CD4-positive, alpha-beta T cell treated with Interferon gamma for 1 hour (primary cell): ENCODE results near the gene YEATS4.

Experiments used
- DNase-seq: peaks from one replicate; pipeline ENCODE4 v3.0.0-alpha.2; 2020

Gene YEATS4

DNA sequence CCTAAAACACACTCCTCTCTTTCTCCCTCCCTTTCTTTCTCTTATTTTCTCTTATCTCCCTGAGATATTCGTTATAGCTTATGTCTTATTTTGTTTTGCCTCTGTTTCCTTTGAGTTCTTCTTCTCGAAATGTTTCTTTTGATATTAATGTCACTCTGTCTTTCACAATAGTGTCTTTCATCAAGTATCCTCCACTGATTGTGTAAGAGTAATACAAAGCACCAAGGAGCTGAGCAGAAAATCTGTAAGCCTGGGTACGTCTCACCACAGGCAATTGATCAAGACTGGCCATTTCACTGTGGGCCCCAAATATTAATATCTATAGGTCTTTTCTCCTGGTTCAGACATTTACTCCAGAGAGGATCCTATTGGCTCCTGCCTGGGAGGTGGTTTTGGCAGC, 16.2 kb upstream of the YEATS4 start:
- DNase-seq = no peak

DNA sequence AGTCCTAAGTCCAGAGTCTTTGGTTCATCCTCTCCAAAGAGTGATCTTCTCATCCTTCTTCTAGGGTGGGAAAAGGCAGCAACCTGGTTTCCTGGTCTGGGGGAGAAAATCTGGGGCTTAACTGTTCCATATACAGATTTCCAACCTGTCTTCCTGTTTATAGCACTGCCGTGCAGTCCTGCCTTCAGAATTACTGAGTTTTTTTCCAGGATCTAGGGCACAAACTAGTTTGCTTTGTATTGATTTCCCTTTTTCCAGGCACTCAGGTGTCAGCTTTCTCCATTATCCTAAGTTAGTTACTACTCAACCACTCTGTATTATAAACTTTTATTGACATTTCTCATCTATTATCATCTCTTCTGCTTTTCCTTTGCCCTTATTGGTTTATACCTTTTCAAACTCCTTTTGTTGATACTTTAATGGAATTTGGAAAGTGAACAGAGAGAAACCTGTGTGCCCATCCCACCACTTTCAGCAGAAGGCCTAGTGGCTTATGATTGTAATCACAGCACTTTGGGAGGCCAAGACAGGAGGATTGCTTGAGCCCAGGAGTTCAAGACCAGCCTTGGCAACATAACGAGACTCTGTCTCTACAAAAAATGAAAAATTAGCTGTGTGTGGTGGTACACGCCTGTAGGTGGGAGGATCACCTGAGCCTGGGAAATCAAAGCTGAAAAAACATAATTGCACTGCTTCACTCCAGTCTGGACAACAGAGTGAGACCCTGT, 15.5 kb upstream of the YEATS4 start:
- DNase-seq = no peak

DNA sequence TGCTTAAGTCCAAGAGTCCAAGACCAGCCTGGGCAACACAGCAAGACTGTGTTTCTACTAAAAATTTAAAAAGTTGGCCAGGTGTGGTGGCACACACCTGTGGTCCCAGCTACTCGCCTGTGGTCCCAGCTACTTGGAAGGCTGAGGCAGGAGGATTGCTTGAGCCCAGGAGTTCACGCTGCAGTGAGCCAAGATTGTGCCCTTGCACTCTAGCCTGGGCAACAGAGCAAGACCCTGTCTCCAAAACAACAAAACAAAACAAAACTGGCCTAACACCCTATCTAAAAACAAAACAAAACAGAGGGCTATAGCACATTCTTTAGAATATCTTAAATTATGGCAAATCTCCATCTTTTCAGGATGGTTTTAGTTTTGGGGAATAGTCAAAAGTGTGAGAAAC, 14.5 kb upstream of the YEATS4 start:
- DNase-seq = no peak

DNA sequence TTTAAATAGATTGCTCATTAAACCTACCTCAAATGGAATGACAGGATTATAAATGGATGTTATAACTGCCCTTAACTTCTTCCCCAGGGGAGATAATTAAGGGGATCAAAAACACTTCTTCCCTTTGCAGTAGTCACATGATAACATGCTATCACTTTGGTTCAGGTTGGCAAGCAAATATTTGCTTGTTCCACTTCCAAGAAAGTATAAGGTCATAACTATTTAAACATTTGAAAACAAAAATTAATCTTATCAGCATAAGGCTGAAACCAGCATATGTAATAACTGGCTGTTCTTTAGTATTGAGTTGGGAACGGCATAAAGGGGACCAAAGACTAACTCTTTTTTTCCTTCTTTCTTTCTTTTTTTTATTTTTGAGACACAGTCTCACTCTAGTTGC, 13.8 kb upstream of the YEATS4 start:
- no peak for DNase-seq

DNA sequence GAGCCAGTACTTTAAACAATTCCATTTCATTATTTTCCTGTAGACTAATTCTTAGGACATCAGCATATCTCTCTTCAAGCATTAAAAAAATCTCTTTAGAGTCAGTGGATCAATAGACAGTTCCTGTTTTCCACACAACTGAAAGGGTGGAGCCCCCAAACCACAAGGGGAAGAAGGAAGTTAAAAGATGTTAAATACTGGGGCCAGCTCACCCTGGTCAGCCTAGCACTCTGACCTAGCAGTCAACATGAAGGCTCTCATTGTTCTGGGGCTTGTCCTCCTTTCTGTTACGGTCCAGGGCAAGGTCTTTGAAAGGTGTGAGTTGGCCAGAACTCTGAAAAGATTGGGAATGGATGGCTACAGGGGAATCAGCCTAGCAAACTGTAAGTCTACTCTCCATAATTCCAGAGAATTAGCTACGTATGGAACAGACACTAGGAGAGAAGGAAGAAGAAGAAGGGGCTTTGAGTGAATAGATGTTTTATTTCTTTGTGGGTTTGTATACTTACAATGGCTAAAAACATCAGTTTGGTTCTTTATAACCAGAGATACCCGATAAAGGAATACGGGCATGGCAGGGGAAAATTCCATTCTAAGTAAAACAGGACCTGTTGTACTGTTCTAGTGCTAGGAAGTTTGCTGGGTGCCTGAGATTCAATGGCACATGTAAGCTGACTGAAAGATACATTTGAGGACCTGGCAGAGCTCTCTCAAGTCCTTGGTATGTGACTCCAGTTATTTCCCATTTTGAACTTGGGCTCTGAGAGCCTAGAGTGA, 11.2 kb upstream of the YEATS4 start, which contains the start of gene LYZ:
Gene LYZ, plus strand, starts transcription at position 220 of the 777 bp plus-strand sequence. Its CDS starts 28 bp downstream, at position 248.
- peak; percentile 57 for DNase-seq

DNA sequence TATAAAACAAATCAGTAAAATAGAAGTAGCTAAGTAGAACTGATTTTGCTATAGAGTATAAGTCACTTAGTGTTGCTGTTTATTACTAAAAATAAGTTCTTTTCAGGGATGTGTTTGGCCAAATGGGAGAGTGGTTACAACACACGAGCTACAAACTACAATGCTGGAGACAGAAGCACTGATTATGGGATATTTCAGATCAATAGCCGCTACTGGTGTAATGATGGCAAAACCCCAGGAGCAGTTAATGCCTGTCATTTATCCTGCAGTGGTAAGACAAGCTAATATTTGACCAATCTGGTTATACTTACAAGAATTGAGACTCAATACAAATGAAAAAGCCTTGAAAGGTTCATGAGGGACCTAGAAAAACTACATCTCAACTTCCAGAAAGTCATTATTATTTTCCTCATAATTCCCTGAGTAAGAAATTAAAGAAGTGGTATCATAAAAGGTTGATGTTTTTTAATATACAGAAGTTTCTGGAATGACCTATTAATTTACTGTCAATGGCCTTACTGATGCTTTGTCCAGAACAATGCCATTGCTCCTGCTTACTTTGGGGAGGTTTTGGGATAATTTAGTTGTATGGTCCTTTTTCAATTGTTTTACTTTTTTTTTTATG, 9.4 kb upstream of the YEATS4 start:
- DNase-seq = no peak

DNA sequence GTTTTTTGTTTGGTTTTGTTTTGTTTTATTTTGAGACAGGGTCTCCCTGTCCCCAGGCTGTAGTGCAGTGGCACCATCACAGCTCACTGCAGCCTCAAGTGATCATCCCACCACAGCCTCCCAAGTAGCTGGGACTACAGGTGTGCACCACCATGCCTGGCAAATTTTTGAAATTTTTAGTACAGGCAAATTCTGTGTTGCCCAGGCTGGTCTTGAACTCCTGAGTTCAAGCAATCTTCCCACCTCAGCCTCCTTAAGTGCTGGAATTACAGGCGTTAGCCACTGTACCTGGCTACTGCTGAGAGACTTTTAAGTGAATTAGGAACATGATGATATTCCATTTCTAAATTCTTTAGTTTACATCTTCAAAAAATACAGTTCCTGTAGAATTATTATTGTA, 8.8 kb upstream of the YEATS4 start:
- no peak for DNase-seq

DNA sequence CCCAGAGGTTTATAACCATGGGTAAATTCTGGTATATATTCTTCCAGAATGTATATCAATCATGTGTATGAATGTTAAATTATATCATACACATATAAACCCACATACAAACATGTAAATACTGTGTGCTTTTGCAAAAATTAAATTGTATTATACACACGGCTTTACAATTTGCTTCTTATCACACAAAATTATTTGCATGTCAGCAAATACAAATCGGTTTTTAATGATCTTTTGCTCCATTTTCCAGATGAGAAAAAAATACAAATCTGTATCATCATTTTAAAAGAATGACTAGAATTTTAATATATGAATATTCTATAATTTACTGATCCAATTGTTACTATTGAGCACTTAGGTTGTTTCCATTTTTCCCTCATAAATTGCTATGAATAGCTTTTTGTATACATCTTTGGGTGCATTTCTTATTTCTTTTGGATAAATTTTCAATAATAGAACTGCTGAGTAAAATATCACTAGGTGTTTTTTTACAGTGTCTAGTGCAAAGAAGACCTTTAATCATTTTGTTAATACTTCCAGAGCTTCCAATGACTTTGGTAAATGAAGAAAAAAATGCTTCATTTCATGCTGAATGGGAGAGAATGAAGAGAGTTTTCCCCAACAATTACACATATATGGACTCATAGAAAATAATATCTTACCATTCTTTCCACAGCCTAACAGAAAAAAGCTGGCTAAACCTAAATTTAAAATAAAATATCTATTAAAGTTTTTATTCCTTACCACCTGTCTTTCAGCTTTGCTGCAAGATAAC, 7.9 kb upstream of the YEATS4 start:
- no peak for DNase-seq

DNA sequence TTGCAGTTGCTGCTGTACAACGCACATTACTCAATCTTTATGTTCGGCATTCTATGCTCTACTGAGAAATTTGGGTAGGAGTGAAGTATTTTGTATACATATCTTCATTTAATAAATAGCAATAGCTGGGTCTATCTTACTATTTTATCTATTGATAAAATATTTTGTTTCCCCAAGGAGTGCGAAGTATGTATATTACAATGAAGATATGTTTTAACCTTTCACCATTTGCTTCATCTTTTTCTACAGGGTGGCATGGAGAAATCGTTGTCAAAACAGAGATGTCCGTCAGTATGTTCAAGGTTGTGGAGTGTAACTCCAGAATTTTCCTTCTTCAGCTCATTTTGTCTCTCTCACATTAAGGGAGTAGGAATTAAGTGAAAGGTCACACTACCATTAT, 6.6 kb upstream of the YEATS4 start:
- no peak for DNase-seq

DNA sequence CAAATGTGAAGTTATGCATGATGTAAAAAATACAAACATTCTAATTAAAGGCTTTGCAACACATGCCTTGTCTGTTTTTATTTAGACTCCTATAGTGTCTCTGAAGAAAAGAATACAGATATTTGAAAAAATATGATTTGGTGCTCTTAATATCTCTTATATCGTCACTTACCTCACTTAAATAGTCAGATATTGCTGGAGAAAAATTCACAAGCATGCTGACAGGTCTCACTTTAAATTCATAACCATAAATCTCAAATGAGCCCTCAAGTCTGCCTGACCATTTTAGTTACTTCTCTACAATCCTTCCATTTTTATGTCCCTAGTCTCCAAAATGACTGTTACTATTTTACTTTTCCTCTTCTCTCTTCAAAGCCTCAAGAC, 5.4 kb upstream of the YEATS4 start:
- no peak for DNase-seq

DNA sequence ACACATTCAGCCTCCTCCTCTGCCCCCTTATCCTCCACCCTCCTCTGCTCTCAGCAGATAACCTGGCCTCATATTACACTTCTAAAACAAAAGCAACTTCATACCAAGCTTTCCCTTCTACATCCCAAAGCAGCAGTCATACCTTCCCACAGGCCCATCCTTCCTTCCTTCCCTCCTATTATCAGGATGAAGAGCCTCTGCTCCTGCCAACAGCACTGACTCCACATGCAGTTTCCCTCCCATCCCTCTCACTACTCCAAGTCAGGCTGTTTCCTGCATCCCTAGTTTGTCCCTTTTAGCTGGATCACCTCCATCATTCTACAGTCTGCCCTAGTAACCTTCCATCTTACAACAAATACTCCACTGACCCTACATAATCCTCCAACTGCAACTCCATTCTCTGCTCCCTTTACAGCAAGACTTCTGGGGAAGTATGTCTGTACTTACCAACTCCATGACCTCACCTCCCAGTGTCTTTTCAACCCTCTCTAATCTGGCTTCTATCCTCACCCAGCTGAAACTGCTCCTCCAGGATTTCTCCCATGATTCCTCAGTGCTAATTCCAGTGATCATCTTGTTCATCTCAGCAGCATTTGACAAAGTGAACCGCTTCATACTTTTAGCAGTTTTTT, 4.9 kb upstream of the YEATS4 start:
- no peak for DNase-seq

DNA sequence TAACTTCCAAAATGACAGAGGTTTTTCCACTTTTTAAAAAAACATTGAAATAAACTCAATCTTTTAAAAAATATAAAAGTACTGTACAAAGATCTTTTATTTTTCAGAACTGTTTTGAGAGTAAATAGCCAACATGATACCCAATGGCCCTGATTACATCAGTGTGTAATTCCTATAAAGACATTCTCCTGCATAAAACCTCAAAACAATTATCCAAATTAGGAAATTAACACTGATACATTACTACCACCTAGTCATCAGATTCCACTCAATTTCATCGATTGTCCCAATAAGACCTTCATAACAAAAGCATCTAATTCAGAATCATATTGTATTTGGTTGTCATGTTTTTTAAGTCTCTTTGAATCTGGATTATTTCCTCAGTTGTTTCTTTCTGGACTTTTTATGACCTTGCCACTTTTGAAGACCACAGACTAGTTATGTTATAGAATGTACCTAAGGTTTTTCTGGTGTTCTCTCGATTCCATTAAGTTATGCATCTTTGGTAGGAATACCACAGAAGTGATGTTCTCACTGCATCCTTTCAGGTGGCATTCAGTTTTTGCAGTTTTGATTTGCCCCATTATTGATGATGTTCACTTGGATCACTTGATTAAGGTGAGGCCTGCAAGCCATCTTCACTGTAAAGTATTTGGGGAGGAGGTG, 4.0 kb upstream of the YEATS4 start:
- DNase-seq = no peak

DNA sequence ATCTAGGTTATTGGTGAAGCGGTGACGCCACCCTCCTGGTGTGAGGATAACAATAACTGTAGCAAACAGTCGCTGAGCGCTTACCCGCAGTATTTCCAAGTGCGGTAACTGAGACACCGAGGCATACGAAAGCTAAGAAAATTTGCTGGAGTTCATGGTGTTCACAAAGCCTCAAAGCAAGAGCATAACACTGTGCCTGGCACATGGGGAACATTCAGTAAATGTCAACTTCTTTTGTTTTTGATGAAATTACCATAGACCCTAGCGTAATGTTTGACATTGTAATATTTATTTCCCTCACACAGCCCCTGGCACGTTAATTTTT, 767 bp downstream of the YEATS4 start:
- no peak for DNase-seq

DNA sequence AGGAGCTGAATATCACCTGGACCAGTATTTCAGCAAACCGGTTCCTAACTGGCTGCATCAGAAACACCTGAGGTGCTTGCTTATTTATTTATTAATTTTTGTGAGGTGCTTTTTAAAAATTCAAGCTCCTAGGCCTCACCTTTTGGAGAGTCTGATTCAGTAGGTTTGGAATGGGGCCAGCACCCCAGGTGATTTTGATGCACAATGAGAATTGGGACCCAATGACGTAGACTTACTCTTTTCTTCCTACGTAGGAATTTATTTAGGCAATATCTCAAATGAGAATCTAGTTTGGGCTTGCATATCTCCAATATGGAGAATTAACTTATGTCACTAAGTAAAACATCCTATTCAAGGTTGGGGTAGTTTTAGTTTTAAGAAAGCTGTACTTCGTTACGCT, 7.3 kb downstream of the YEATS4 start:
- DNase-seq = no peak

DNA sequence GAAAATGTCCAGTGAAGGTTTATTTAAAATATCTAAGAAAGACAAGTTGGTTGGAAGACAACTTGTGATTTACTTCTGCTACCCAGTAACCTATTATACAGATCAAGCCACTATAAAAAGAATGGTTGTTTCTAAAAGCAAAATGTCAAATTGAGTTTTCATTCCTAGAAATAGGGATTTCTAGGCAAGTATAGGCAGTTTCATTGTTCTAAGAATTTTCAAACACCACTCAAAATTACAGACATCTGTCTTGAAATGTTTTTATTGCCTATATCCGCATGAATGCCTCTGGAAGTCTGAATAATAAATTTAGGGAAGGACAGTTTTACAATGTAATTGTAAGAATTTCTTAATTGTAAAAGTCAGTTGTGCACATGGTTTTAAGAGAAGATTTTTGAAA, 8.6 kb downstream of the YEATS4 start:
- no peak for DNase-seq

DNA sequence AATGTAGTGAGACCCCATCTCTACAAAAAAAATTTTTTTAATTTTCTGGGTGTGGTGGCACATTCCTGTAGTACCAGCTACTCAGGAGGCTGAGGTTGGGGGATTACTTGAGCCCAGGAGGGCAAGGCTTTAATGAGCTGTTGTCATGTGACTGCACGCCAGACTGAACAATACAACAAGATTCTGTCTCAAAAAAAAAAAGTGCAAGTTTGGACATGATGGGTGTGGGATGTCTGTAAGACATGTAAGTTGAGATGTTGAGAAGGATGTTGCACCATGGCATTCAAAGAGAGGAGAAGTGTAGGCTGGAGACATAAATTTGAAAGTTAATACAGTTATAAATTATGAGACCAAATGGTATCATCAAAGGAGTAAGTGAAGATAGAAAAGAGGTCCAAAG, 23.5 kb downstream of the YEATS4 start:
- DNase-seq = no peak

DNA sequence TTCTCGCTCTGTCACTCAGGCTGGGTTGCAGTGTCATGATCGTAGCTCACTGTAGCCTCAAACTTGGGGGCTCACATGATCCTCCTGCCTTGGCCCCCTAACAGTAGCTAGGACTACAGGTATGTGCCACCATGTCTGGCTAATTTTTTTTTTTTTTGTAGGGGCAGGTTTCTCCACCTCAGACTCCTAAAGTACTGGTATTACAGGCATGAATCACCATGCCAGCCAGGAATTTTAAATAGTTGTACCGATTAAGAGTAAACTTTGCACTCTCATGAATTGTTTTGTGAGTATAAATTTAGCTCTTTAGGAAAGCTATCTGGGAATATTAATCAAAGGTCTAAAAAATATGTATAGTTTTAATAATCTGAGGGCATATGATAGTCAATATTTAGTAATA, 25.5 kb downstream of the YEATS4 start:
- DNase-seq = no peak

DNA sequence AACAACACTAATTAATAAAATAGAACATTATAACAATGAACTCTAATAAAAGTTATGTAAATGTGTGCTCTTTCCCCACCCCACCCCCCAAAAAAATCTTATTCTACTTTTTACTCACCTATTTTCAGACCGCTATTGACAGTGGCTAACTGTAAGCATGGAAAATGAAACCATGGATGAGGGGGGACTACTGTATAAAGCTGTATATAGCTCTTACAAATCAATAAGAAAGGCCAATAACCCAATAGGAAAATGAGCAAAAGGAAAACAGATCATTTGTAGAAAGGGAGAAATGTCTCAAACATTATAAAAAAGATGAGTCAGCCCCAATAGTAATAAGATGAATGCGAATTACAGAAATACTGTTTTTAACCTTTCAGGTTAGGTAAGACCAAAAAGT, 27.4 kb downstream of the YEATS4 start:
- DNase-seq = no peak

DNA sequence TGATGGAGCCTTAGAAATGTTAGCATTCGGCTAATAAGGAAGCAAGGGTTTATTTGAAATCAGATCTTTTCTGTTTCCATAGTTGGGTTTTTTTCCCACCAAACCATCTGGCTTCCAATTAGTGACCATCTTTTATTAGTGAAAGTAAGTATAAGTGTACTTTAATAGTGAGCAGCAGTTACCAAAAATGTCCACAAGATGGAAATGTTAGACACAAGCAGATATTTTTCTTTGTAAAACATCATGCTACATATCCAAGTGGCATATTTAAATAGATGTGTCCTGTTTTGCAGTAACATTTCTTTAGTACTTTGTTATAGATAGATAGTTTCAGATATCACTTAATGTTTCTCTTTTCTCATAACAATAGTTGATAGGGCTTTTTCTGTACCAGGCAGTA, 28.8 kb downstream of the YEATS4 start:
- DNase-seq = no peak

DNA sequence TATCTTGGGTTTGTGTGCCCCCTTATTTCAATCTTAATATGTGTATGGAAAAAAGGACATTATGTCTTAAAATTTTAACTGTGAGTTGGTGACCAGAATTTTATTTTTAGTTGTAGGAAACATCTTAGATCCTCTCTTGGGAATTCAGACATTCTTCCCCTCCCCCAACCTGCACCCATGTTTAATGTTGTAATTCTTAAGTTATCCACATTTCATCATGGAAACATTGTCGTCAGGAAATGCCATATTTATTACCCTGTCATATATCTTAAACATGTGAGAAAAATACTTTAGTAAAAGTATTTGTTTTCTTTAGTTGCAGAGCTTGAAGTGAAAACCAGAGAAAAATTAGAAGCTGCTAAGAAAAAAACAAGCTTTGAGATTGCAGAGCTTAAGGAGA, 30.3 kb downstream of the YEATS4 start:
- DNase-seq = no peak

DNA sequence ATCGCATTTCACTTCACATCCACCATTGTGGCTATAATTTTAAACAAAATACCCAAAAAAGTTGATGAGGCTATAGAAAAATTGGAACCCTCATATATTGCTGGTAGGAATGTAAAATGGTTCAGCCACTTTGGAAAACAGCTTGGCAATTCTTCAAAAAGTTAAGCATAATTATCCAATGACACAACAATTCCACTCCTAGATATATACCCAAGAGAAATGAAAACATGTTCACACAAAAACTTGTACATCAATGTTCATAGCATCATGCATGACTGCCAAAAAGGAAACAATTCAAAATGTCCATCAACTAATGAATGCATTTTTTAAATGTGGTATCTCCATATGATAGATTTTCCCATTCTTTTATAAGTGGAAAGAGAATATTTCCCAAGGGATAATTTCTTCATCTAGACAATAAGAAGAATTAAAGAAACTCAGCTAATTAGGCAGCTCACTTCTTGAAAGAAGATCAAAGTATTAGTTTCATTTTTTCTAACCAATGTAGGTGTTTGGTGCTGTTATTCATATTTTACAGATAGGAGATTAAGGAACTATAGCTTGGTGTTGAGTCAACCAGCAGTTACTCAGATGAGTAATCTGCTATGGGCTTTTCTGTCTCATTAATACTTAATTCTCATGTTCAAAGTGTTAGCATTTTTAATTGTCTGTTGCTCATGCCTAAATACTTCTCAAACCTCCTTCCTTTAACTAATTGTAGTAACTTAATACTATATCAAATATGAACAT, 32.8 kb downstream of the YEATS4 start:
- DNase-seq = no peak

DNA sequence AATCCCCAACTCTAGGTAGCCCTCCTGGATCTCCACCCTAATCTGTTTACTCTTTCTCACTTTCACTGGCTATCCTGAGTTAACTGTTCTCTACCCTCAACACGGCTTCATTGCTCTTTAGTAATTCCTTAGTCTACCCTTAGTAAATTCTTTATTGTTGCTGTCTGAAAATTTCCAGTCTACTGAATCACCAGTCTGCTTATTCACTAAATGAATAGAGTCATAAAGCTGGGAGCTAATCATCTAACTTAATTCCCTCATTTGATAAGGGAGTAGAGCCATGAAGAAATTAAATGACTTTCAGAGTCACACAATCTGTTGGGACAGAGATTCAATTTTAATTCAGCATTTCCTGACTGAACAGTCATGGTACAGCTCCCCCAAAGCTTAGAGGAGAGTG, 36.5 kb downstream of the YEATS4 start:
- DNase-seq = no peak
